ENCODE data around the gene LMOD2. TPM values are rescaled to one million over a fixed set of nuclear protein-coding genes. Genes with fewer than 3 reads are reported as not detected.

The LMOD2 gene
- total RNA-seq, 4 donors from 2014 or later, result not detected

GRCh38 chr7:123645516-123645915 is 10.2 kb upstream of the LMOD2 start:
- H3K4me3 ChIP-seq, result no peak overlapping the region
- intact Hi-C loops (cut with DNase I), result no loop called here
- no peaks in the 10 kb centered on the region for H3K9me3 ChIP-seq
- peaks cover 0 to 18% (median 5%) of the 10 kb centered on the region in 3 donors for H3K4me1 ChIP-seq
- H3K36me3 ChIP-seq, result no peaks in the 10 kb centered on the region
- DNase-seq, result no peak
- H3K27ac ChIP-seq, result no peak overlapping the region
- WGBS, 2 donors, result 64 to 76% methylated on average over 3 of the region's 3 CpGs
- TF ChIP-seq CTCF (IDR thresholded peaks at IDR 0.05) (no peak), POLR2A (IDR thresholded peaks at IDR 0.05) (no peak)
- H3K27me3 ChIP-seq, result peaks cover 0 to 2% (median 0%) of the 10 kb centered on the region in 4 donors

- WGBS, 2 donors, result 79 to 80% methylated on average over 4 to 7 of the region's 7 CpGs
- DNase-seq, result no peak
- no peak overlapping the region for H3K27ac ChIP-seq
- peaks cover 0 to 18% (median 5%) of the 10 kb centered on the region in 3 donors for H3K4me1 ChIP-seq
- peaks cover 0 to 7% (median 0%) of the 10 kb centered on the region in 4 donors for H3K27me3 ChIP-seq
- no peak overlapping the region for H3K4me3 ChIP-seq
- intact Hi-C loops (cut with DNase I), result no loop called here
- H3K36me3 ChIP-seq, result no peaks in the 10 kb centered on the region
- no peak for TF ChIP-seq POLR2A (IDR thresholded peaks at IDR 0.05)
- no peak for TF ChIP-seq CTCF (IDR thresholded peaks at IDR 0.05)
- H3K9me3 ChIP-seq, result no peaks in the 10 kb centered on the region
Measured at GRCh38 chr7:123647106-123647730, 8.4 kb upstream of the LMOD2 start.

- no peak overlapping the region for H3K4me3 ChIP-seq
- no peaks in the 10 kb centered on the region for H3K9me3 ChIP-seq
- 26 to 34% methylated on average over 2 of the region's 2 CpGs for WGBS, 2 donors
- DNase-seq, result no peak
- intact Hi-C loops (cut with DNase I), result no loop called here
- H3K27ac ChIP-seq, result no peak overlapping the region
- H3K4me1 ChIP-seq, result peaks cover 0 to 6% (median 0%) of the 10 kb centered on the region in 3 donors
- no peak for TF ChIP-seq CTCF (IDR thresholded peaks at IDR 0.05)
- TF ChIP-seq POLR2A (IDR thresholded peaks at IDR 0.05), result no peak
- H3K36me3 ChIP-seq, result no peaks in the 10 kb centered on the region
- peaks cover 0 to 7% (median 0%) of the 10 kb centered on the region in 4 donors for H3K27me3 ChIP-seq
Measured at GRCh38 chr7:123649964-123650363, 5.7 kb upstream of the LMOD2 start.

- TF ChIP-seq CTCF (IDR thresholded peaks at IDR 0.05), result no peak
- TF ChIP-seq POLR2A (IDR thresholded peaks at IDR 0.05), result no peak
- WGBS, 2 donors, result 54 to 63% methylated on average over 2 of the region's 2 CpGs
- intact Hi-C loops (cut with DNase I), result no loop called here
- Histone ChIP-seq H3K27me3 (peaks cover 0 to 7% (median 0%) of the 10 kb centered on the region in 4 donors), H3K9me3 (no peaks in the 10 kb centered on the region), H3K27ac (no peak overlapping the region), H3K36me3 (no peaks in the 10 kb centered on the region), H3K4me3 (no peak overlapping the region), H3K4me1 (peaks cover 0 to under 1% (median 0%) of the 10 kb centered on the region in 3 donors)
- DNase-seq, result no peak
Measured at GRCh38 chr7:123650595-123650994, 5.1 kb upstream of the LMOD2 start.

- Histone ChIP-seq H3K9me3 (no peaks in the 10 kb centered on the region), H3K4me1 (no peaks in the 10 kb centered on the region), H3K4me3 (no peak overlapping the region), H3K27ac (no peak overlapping the region), H3K27me3 (peaks cover 0 to 7% (median 0%) of the 10 kb centered on the region in 4 donors), H3K36me3 (no peaks in the 10 kb centered on the region)
- no peak for TF ChIP-seq POLR2A (IDR thresholded peaks at IDR 0.05)
- no peak for TF ChIP-seq CTCF (IDR thresholded peaks at IDR 0.05)
- intact Hi-C loops (cut with DNase I), result no loop called here
- WGBS, 2 donors, result 87 to 96% methylated on average over 1 of the region's 1 CpG
- no peak for DNase-seq
Measured at GRCh38 chr7:123652406-123652805, 3.3 kb upstream of the LMOD2 start.

All from esophagus squamous epithelium (tissue), 5 donors.